HL-60 (cell line): ENCODE data around the gene LCN6.

Experiments
- DNase-seq, 2 experiments: peaks; one replicate each; pipeline ENCODE4 v3.0.0-alpha.2; 2010 to 2020; ENCODE audit warnings: low read depth in 1 of 2, low spot score in 1 of 2
- H3K27ac ChIP-seq: fragments of 250-450 bp; sonication (Bioruptor Pico); replicated peaks from 2 replicates; pipeline ENCODE4 v1.5.1; 2020; ENCODE audit warnings: mild to moderate bottlenecking, moderate library complexity
- H3K27me3 ChIP-seq: fragments of 250-450 bp; sonication (Bioruptor Pico); 2 replicates; pipeline ENCODE4 v1.5.1; 2021; ENCODE audit warnings: mild to moderate bottlenecking, moderate library complexity; ENCODE audit not compliant: insufficient read depth, poor library complexity, severe bottlenecking
- H3K4me3 ChIP-seq: replicated peaks from 2 replicates; pipeline ENCODE4 v1.5.1; 2011; ENCODE audit warnings: mild to moderate bottlenecking, control low read depth, low read length; ENCODE audit not compliant: insufficient read depth
- GABPA ChIP-seq: IDR thresholded peaks from 2 replicates; pipeline ENCODE4 v1.6.1; 2012; ENCODE audit warnings: low read depth
- POLR2AphosphoS5 ChIP-seq: IDR thresholded peaks from 2 replicates; pipeline ENCODE4 v1.6.1; 2012; ENCODE audit warnings: low read depth
- SPI1 ChIP-seq: IDR thresholded peaks from 2 replicates; pipeline ENCODE4 v1.6.1; 2012; ENCODE audit warnings: low read depth, mild to moderate bottlenecking, borderline replicate concordance
- TF ChIP-seq, protein P1 (sequence below): IDR thresholded peaks from one replicate; pipeline ENCODE4 v1.5.1; 2011; ENCODE audit warnings: low read length, control low read depth, inconsistent platforms; ENCODE audit not compliant: insufficient read depth
- TF ChIP-seq, protein P2 (sequence below): IDR thresholded peaks from 2 replicates; pipeline ENCODE4 v1.6.1; 2012; ENCODE audit warnings: low read depth; ENCODE audit not compliant: insufficient replicate concordance

LCN6 gene

DNA sequence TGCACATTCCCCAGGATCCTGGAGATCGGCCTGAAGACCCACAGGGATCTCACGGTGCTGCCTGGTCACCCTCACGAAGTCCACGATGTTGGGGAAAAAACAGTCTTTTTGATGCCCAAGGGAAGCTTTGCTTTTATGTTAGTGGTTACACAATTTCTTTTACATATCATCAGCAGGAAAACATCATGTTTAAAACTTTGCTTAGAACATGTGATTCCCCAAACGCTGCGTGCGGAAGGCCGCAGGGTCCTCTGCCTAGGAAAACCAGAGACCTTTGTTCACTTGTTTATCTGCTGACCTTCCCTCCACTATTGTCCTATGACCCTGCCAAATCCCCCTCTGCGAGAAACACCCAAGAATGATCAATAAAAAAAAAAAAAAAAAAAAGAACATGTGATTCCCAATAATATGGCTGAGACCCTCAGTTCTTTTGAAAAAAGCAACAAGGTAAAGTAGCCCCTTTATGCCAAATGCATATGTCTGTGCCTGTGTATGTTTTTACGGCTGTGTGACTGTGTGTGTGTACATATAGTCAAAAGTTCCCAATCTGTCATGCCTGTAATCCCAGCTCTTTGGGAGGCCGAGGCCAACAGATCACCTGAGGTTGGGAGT is 49.6 kb downstream of the LCN6 start:
- TF ChIP-seq GABPA, result no peak
- TF ChIP-seq, protein P1, sequence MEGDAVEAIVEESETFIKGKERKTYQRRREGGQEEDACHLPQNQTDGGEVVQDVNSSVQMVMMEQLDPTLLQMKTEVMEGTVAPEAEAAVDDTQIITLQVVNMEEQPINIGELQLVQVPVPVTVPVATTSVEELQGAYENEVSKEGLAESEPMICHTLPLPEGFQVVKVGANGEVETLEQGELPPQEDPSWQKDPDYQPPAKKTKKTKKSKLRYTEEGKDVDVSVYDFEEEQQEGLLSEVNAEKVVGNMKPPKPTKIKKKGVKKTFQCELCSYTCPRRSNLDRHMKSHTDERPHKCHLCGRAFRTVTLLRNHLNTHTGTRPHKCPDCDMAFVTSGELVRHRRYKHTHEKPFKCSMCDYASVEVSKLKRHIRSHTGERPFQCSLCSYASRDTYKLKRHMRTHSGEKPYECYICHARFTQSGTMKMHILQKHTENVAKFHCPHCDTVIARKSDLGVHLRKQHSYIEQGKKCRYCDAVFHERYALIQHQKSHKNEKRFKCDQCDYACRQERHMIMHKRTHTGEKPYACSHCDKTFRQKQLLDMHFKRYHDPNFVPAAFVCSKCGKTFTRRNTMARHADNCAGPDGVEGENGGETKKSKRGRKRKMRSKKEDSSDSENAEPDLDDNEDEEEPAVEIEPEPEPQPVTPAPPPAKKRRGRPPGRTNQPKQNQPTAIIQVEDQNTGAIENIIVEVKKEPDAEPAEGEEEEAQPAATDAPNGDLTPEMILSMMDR, result no peak
- TF ChIP-seq SPI1, result no peak
- no peak for TF ChIP-seq POLR2AphosphoS5
- TF ChIP-seq, protein P2, sequence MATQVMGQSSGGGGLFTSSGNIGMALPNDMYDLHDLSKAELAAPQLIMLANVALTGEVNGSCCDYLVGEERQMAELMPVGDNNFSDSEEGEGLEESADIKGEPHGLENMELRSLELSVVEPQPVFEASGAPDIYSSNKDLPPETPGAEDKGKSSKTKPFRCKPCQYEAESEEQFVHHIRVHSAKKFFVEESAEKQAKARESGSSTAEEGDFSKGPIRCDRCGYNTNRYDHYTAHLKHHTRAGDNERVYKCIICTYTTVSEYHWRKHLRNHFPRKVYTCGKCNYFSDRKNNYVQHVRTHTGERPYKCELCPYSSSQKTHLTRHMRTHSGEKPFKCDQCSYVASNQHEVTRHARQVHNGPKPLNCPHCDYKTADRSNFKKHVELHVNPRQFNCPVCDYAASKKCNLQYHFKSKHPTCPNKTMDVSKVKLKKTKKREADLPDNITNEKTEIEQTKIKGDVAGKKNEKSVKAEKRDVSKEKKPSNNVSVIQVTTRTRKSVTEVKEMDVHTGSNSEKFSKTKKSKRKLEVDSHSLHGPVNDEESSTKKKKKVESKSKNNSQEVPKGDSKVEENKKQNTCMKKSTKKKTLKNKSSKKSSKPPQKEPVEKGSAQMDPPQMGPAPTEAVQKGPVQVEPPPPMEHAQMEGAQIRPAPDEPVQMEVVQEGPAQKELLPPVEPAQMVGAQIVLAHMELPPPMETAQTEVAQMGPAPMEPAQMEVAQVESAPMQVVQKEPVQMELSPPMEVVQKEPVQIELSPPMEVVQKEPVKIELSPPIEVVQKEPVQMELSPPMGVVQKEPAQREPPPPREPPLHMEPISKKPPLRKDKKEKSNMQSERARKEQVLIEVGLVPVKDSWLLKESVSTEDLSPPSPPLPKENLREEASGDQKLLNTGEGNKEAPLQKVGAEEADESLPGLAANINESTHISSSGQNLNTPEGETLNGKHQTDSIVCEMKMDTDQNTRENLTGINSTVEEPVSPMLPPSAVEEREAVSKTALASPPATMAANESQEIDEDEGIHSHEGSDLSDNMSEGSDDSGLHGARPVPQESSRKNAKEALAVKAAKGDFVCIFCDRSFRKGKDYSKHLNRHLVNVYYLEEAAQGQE, result no peak
- DNase-seq, result no peak
- no peaks in the 10 kb centered on the region for H3K27me3 ChIP-seq
- no peak overlapping the region for H3K4me3 ChIP-seq
- peak overlapping the region; percentile 90 for H3K27ac ChIP-seq

DNA sequence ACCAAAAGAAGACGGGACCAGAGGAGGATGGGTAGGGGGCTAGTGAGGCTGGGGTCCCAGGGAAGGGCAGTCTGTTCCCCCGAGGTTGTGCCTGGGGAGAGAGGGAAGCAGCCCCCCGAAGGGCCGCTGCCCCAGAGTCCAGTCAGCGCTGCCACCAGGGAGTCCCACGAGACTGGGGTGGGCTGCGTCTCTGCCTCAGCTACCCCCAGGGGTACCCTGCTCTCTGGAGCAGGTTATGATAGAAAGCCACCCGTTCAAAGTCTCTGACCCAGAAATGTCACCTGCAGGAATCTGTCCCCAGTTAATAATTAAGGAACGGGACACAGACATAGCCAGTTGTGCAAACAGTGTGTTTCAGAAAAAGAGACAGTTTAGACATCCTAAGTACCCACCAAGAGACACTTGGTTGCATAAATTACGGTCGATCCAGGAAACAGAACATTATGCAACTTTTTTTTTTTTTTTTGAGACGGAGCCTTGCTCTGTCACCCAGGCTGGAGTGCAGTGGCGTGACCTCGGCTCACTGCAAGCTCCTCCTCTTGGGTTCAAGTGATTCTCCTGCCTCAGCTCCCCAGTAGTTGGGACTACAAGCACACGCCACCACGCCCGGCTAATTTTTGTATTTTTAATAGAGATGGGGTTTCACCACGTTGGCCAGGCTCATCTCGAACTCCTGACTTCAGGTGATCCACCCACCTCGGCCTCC is 50.4 kb downstream of the LCN6 start:
- peak in 1 of 2 experiments; percentile 86 for DNase-seq
- H3K27me3 ChIP-seq, result no peaks in the 10 kb centered on the region
- H3K27ac ChIP-seq, result peak overlapping the region; percentile 90
- peak overlapping the region; percentile 40 for H3K4me3 ChIP-seq
- TF ChIP-seq SPI1, result peak; percentile 5; the same call in 1 of the 2 replicates
- TF ChIP-seq, protein P1, result no peak
- no peak for TF ChIP-seq GABPA
- TF ChIP-seq, protein P2, result no peak
- peak; percentile 41 for TF ChIP-seq POLR2AphosphoS5

DNA sequence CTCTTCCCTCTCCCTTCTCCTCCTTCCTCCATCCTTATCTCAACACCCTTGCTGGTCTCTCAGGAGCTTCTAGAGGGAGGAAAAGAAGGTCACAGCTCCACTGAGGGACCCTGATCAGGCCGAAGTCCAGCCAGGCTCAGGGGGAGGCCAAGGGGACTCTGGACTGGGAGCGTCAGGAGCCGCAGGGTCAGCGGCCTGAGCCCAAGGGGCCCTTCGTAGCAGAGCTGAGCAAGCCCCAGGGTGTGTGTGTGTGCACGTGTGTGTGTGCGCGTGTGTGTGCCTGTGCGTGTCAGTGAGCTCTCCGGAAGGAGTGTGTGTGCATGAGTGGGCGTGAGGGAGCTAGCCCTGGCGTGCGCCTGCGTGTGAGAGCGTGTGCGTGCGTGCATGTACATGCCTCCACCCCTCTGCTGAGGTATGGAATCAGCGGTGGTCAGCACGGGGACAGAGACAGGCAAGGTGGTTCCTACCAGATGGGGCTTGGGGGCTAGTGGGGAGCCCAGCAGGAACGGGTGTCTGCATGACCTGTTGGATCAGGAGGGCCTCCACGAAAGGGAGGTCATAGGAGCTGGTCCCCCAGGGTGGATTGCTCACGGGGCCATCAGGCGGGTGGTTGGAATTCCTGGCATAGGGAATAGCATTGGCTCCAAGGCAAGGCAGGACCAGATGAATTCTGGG is 51.0 kb downstream of the LCN6 start:
- TF ChIP-seq POLR2AphosphoS5 (peak; percentile 47; the same call in 1 of the 2 replicates), SPI1 (no peak), GABPA (no peak)

DNA sequence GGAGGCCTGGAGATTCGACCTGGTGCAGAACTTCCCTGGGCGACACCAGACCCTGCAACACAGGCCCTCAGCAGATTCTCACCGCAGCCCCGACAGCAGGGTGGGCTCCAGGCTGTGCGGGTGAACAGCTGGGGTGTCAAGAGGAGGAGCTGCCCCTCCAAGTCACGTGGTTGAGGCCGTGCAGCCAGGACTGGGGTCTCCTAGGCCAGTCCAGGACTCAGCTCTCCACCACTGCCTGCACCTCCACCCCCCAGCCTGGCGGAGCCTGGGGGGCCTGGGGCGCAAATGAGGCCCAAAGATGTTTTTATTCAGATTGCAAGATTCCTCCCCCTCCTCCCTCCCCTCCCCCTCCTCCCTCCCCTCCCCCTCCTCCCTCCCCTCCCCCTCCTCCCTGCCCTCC is 51.8 kb downstream of the LCN6 start:
- Histone ChIP-seq H3K4me3 (no peak overlapping the region), H3K27me3 (no peaks in the 10 kb centered on the region), H3K27ac (peak overlapping the region; percentile 45)
- TF ChIP-seq POLR2AphosphoS5, result no peak
- TF ChIP-seq, protein P1, result no peak
- TF ChIP-seq GABPA, result no peak
- TF ChIP-seq, protein P2, result no peak
- no peak for TF ChIP-seq SPI1
- DNase-seq, result peak in 1 of 2 experiments; percentile 22

More for the DNA sequence above, 51.0 kb downstream of the LCN6 start:
- peak; percentile 64 to 94 for DNase-seq
- H3K27me3 ChIP-seq, result no peaks in the 10 kb centered on the region
- H3K27ac ChIP-seq, result peak overlapping the region; percentile 90
- peak overlapping the region; percentile 40 for H3K4me3 ChIP-seq
